NB4 (cell line): ENCODE data around the gene SLC7A4.
"Not testable (repeated sequence)": the region's sequence is repeated elsewhere in the genome, so short reads cannot be mapped to it uniquely, and the experiment has no call there.

Source experiments
- DNase-seq: peaks from one replicate; pipeline ENCODE4 v3.0.0; 2010; ENCODE audit warnings: low read depth
- H3K4me3 ChIP-seq: one replicate; pipeline ENCODE4 v1.5.1; 2011; ENCODE audit warnings: mild to moderate bottlenecking, low read depth, low read length, moderate library complexity
- CTCF ChIP-seq: IDR thresholded peaks from one replicate; pipeline ENCODE4 v1.5.1; 2012; ENCODE audit warnings: low read depth, low read length
- MYC ChIP-seq: IDR thresholded peaks from 2 replicates; pipeline ENCODE4 v1.6.1; 2011; ENCODE audit warnings: low read depth, low read length
- POLR2A ChIP-seq: IDR thresholded peaks from 2 replicates; pipeline ENCODE4 v1.6.1; 2011; ENCODE audit warnings: mild to moderate bottlenecking; ENCODE audit not compliant: insufficient read length; ENCODE audit errors: extremely low read depth
- TF ChIP-seq, protein P1 (sequence below): IDR thresholded peaks from 2 replicates; pipeline ENCODE4 v1.6.1; 2011; ENCODE audit warnings: low read depth, low read length

SLC7A4 gene

DNA sequence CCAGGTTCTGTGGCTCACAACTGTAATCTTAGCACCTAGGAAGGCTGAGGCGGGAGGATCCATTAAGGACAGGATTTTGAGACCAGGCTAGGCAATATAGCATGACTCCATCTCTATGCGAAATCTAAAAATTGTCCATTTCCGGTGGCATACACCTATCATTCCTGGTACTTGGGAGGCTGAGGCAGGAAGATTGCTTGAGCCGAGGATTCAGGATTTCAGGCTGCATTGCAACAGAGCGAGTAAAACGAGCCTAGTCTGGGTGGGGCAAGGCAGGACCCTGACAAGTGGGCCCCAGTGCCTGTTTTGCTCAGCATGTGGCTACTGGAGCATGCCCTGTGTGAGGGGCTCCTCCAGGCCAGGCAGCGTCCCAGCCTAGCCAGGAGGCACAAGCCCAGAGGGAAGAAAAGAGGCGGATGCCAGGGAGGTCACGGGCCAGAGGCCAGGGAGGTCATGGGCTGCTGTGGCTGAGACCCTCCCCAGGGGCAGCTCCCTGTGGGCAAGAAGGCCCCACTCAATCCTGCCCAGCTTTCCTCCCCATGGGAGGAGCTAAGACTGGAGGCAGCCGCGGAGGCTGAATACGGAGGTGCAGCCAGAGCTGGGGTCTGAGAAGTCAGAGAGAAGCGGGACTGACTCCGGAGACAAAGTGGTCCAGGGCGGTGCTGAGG is 21.8 kb upstream of the SLC7A4 start:
- no peak for DNase-seq
- TF ChIP-seq, protein P1, sequence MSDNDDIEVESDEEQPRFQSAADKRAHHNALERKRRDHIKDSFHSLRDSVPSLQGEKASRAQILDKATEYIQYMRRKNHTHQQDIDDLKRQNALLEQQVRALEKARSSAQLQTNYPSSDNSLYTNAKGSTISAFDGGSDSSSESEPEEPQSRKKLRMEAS = no peak
- no peak for TF ChIP-seq CTCF
- no peak for TF ChIP-seq POLR2A
- no peak for TF ChIP-seq MYC
- H3K4me3 ChIP-seq = no peak overlapping the region

DNA sequence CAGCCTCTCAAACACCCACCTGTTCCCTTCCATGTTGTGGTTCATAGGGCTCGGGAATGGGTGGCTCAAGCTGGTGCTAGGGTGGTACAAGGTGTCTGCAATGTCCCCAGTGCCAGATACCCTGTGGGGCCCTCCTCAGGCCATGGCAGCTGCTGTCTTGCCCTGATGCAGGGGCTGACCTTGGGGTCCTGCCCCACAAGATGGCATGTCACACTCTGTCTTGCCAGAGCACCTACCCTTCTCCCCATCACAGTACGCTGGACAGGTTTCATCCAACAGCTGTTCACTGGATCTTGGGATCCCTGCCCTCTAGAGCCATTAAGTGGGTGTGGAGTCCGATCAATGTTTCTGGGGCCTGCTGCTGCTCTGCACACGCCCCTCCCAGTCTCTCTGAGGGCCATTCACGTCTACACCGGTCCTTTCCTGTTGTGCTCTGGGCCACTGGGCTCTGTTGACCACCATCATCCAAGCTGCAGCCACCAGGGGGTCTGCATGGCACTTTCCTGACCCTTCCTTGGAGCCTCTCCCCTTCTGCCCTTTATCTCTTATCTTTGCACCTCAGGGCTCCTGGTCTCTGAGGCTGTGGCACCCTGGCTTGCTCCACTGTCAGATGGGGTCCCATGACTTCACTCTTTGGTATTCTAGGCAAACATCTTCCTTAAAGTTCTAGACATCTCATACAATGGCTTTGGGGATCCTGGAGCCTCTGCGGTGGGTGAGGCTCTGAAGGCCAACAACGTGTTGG is 20.5 kb upstream of the SLC7A4 start:
- H3K4me3 ChIP-seq = no peak overlapping the region
- no peak for TF ChIP-seq MYC
- TF ChIP-seq, protein P1 = no peak
- no peak for TF ChIP-seq POLR2A
- TF ChIP-seq CTCF = no peak
- no peak for DNase-seq

GRCh38 chr22:21051831-21052400 is 19.6 kb upstream of the SLC7A4 start:
- DNase-seq = no peak
- TF ChIP-seq POLR2A (no peak), CTCF (no peak), MYC (no peak)
- TF ChIP-seq, protein P1 = no peak
- H3K4me3 ChIP-seq = no peak overlapping the region

GRCh38 chr22:21051145-21051830 is 18.9 kb upstream of the SLC7A4 start:
- DNase-seq = no peak
- TF ChIP-seq CTCF (no peak), MYC (no peak), POLR2A (no peak)
- TF ChIP-seq, protein P1 = no peak
- H3K4me3 ChIP-seq = no peak overlapping the region

- DNase-seq, H3K4me3 ChIP-seq: not testable (repeated sequence)
Measured at GRCh38 chr22:21048965-21049364, 16.6 kb upstream of the SLC7A4 start.

GRCh38 chr22:21048448-21048847 is 16.1 kb upstream of the SLC7A4 start:
- not testable (repeated sequence) for DNase-seq, H3K4me3 ChIP-seq
